Colonic mucosa (tissue), 4 donors: ENCODE data around the gene PRG2. TPM values are rescaled to one million over a fixed set of nuclear protein-coding genes. Genes with fewer than 3 reads are reported as not detected.

Source experiments
- DNase-seq: peaks from one replicate; pipeline ENCODE4 v3.0.0-alpha.2; 2020
- H3K27ac ChIP-seq: fragments of 200-600 bp; one replicate; pipeline ENCODE4 v1.8.0; 2021
- H3K27me3 ChIP-seq: fragments of 200-600 bp; one replicate; pipeline ENCODE4 v1.8.0; 2021
- H3K36me3 ChIP-seq: fragments of 200-600 bp; one replicate; pipeline ENCODE4 v1.8.0; 2021
- H3K4me1 ChIP-seq: fragments of 200-600 bp; one replicate; pipeline ENCODE4 v1.8.0; 2021; ENCODE audit warnings: mild to moderate bottlenecking
- H3K4me3 ChIP-seq: fragments of 200-600 bp; one replicate; pipeline ENCODE4 v1.8.0; 2021
- H3K9ac ChIP-seq, 2 donors: one replicate each; pipeline ENCODE4 v1.7.0; 2013; ENCODE audit warnings: control low read depth in 2 of 2, low read depth in 2 of 2, low read length in 2 of 2
- H3K9me3 ChIP-seq: fragments of 200-600 bp; one replicate; pipeline ENCODE4 v1.8.0; 2021
- intact Hi-C: fragments of 100-400 bp; cut with DNase I; formaldehyde crosslinking; loops from one replicate; pipeline ENCODE4 v1.14.1; 2022
- total RNA-seq, 2 donors: library from RNA; stranded (reverse); fragmentation: NEBNext Ultra II Directional in 1 of 2; extraction: Animal tissue kit (Norgen Biotek cat#: 25700) in 1 of 2; gene quantifications; one replicate each; pipeline ENCODE4 v1.2.1, GENCODE V29; 2021
- TF ChIP-seq, protein P1 (sequence below): fragments of 200-600 bp; IDR thresholded peaks from one replicate; pipeline ENCODE4 v1.8.0; 2022; ENCODE audit warnings: antibody characterized with exemption, mild to moderate bottlenecking
- donor health status: healthy.
- donor health status: DM: no; HTN: no; CAD: no.
- donor health status: DM: no; HTN: no; CAD: no.

The PRG2 gene
- total RNA-seq, 2 donors from 2014 or later, result not detected

DNA sequence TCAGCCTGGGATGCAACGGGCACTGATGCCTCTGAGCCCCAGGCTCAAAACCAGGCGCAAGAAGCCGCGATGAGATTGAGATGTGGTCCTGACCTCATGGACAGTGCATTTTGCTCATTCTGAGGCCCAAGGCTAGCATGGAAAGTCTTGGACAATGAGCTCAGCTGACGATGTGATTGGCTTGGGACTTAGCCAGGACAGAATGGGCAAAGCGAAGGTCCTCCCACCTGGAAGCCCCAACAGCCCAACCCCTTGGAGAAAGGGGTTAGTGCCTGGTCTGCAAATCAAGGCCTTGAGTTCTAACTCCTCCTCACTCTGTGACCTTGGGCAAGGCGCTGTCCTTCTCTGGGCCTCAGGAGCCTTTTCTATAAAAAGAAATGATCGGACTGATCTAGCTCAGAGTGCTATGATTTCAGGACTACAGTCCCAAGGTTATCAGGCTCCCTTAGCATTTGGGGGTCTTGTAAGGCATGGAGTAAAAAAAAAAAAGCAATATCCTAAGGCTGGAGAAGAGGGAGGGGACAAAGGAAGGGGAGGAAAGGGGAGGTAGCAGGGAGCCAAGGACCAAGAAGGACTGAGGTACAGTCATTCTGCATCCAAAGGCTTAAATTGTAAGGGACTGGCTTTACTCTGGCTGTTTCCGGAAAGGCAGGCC lies 33.8 kb upstream of the PRG2 start:
- H3K4me1 ChIP-seq, result peaks cover 14% of the 10 kb centered on the region
- H3K9ac ChIP-seq, result no peak overlapping the region
- TF ChIP-seq, protein P1, sequence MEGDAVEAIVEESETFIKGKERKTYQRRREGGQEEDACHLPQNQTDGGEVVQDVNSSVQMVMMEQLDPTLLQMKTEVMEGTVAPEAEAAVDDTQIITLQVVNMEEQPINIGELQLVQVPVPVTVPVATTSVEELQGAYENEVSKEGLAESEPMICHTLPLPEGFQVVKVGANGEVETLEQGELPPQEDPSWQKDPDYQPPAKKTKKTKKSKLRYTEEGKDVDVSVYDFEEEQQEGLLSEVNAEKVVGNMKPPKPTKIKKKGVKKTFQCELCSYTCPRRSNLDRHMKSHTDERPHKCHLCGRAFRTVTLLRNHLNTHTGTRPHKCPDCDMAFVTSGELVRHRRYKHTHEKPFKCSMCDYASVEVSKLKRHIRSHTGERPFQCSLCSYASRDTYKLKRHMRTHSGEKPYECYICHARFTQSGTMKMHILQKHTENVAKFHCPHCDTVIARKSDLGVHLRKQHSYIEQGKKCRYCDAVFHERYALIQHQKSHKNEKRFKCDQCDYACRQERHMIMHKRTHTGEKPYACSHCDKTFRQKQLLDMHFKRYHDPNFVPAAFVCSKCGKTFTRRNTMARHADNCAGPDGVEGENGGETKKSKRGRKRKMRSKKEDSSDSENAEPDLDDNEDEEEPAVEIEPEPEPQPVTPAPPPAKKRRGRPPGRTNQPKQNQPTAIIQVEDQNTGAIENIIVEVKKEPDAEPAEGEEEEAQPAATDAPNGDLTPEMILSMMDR, result no peak
- H3K36me3 ChIP-seq, result no peaks in the 10 kb centered on the region
- intact Hi-C loops, result no loop called here
- no peaks in the 10 kb centered on the region for H3K27me3 ChIP-seq
- DNase-seq, result no peak
- H3K27ac ChIP-seq, result peak overlapping the region; percentile 73
- H3K9me3 ChIP-seq, result no peaks in the 10 kb centered on the region
- H3K4me3 ChIP-seq, result no peak overlapping the region

DNA sequence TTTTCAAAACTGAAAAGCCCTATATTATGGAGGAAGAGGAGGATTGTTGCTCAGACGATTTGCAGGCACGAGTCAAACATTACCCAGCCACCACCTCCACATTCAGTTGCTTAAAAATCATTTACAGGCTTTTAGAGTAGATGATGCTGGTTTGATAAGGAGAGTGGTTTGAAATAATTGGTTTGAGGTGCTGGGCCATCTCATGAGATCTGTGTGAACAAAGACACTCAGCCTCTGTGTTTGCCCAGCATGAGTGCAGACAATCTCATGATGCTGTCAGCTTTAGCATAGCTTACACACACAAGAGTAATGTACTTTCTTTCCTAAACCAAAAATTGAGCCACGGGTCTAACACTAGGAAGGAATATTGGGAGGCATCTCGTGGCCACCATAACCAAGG lies 32.2 kb upstream of the PRG2 start:
- H3K27ac ChIP-seq, result no peak overlapping the region
- H3K36me3 ChIP-seq, result no peaks in the 10 kb centered on the region
- DNase-seq, result no peak
- no peaks in the 10 kb centered on the region for H3K27me3 ChIP-seq
- no peak overlapping the region for H3K9ac ChIP-seq
- H3K9me3 ChIP-seq, result no peaks in the 10 kb centered on the region
- H3K4me3 ChIP-seq, result no peak overlapping the region
- TF ChIP-seq, protein P1, result no peak
- intact Hi-C loops, result no loop called here
- H3K4me1 ChIP-seq, result peaks cover 14% of the 10 kb centered on the region

DNA sequence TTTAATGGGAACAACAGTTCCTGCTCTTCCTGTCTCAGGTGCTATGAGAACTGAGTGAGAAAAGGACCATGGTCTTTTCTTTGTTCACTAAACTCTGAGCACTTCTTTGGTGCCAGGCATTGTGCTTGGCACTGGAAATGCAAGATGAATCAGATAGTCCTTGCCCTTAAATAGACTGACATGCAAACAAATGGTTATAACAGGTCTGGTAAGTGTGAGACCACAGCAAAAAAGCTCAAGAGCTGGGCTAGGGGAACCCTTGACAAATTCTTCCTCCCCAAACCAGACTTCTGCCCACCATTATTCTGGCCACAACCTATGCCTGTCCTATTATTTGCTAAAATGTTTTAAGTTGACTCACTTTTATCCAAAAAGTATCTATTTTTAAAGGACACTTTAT lies 31.4 kb upstream of the PRG2 start:
- Histone ChIP-seq H3K27me3 (no peaks in the 10 kb centered on the region), H3K27ac (no peak overlapping the region), H3K9me3 (no peaks in the 10 kb centered on the region), H3K4me3 (no peak overlapping the region), H3K36me3 (no peaks in the 10 kb centered on the region), H3K4me1 (peaks cover 10% of the 10 kb centered on the region), H3K9ac (no peak overlapping the region)
- TF ChIP-seq, protein P1, result no peak
- intact Hi-C loops, result no loop called here
- no peak for DNase-seq

DNA sequence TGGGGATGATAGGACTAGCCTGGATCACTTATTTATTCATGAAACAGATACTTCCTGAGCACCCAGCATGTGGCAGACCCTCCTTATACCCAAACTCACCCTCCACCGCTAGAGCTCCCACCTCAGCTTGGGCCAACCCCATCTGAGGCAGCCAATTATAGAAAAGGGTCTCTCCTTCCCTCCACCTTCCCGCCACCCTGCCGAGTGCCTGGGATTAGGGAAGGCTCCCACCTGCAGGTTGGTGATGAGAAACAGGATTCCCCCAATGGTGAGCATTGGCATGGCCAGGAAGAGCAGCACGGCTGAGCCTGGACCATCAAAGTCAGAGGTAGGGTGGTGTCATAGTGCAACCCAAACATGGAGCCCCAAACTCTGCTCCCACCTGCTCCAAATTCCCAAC lies 30.6 kb upstream of the PRG2 start:
- Histone ChIP-seq H3K4me3 (no peak overlapping the region), H3K9me3 (no peaks in the 10 kb centered on the region), H3K4me1 (peaks cover 5% of the 10 kb centered on the region), H3K27me3 (no peaks in the 10 kb centered on the region), H3K36me3 (no peaks in the 10 kb centered on the region), H3K9ac (no peak overlapping the region), H3K27ac (no peak overlapping the region)
- intact Hi-C loops, result no loop called here
- TF ChIP-seq, protein P1, result no peak
- DNase-seq, result no peak

DNA sequence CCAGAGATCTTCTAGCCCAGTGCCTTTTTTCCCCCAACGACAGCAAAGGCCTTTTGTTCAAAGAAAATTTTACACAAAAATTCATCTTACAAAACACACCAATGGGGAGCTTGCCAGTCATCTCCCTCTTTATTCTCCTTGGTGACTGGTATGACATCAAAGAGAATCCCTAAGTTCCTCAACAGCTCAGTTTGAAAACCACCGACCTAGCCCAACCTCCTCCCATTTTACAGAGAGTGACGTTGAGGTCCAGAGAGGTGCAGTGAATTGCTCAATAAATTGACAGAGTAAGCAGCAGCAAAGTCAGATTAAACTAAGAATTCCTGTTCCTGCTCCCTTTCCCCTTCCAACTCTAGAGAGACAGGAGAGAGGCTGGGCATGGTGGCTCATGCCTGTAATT lies 28.7 kb upstream of the PRG2 start:
- no peak overlapping the region for H3K9ac ChIP-seq
- no peaks in the 10 kb centered on the region for H3K4me1 ChIP-seq
- H3K27me3 ChIP-seq, result no peaks in the 10 kb centered on the region
- no peak overlapping the region for H3K27ac ChIP-seq
- no peak for DNase-seq
- TF ChIP-seq, protein P1, result no peak
- no peak overlapping the region for H3K4me3 ChIP-seq
- H3K36me3 ChIP-seq, result no peaks in the 10 kb centered on the region
- intact Hi-C loops, result no loop called here
- H3K9me3 ChIP-seq, result no peaks in the 10 kb centered on the region
